WERI-Rb-1 (cell line): ENCODE measurements around the gene GALNT15.

Experiments used
- DNase-seq: peaks from one replicate; pipeline ENCODE4 v3.0.0-alpha.2; 2020
- H3K27ac ChIP-seq: fragments of 250-450 bp; sonication (Bioruptor Pico); 2 replicates; pipeline ENCODE4 v1.5.1; 2020; ENCODE audit warnings: mild to moderate bottlenecking, moderate library complexity
- H3K27me3 ChIP-seq: fragments of 250-450 bp; sonication (Bioruptor Pico); 2 replicates; pipeline ENCODE4 v1.5.1; 2021; ENCODE audit warnings: mild to moderate bottlenecking, low read depth, moderate library complexity; ENCODE audit not compliant: insufficient read depth, severe bottlenecking
- H3K36me3 ChIP-seq: fragments of 250-450 bp; sonication (Bioruptor Pico); 2 replicates; pipeline ENCODE4 v1.5.1; 2020; ENCODE audit warnings: mild to moderate bottlenecking, moderate library complexity
- H3K4me3 ChIP-seq: 2 replicates; pipeline ENCODE4 v1.5.1; 2011; ENCODE audit warnings: low read depth, mild to moderate bottlenecking, control low read depth, low read length
- H3K9me3 ChIP-seq: fragments of 250-450 bp; sonication (Bioruptor Pico); 2 replicates; pipeline ENCODE4 v1.5.1; 2021; ENCODE audit warnings: mild to moderate bottlenecking, moderate library complexity; ENCODE audit not compliant: severe bottlenecking
- TF ChIP-seq, protein P1 (sequence below): IDR thresholded peaks from 2 replicates; pipeline ENCODE4 v1.5.1; 2011; ENCODE audit warnings: low read depth, mild to moderate bottlenecking, control low read depth, inconsistent platforms, low read length

GALNT15 gene

DNA sequence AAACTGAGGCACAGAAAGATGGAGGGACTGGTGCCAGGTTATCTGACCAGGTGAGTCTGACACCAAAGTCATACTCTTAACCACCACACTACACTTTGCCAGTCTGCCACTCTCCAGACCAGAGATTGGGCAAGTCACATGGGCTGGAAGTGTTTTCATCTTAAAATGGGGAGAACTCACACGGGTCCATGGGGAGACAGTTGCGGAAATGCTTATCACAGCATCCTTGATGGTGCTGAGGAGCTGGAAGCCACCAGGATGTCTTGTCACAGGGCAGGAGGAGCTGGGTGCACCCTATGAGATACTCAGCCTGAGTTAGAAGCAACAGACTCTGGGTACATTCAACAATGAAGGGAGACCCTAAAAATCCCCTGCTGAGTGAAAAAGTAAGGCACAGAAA, 4.8 kb downstream of the GALNT15 start:
- TF ChIP-seq, protein P1, sequence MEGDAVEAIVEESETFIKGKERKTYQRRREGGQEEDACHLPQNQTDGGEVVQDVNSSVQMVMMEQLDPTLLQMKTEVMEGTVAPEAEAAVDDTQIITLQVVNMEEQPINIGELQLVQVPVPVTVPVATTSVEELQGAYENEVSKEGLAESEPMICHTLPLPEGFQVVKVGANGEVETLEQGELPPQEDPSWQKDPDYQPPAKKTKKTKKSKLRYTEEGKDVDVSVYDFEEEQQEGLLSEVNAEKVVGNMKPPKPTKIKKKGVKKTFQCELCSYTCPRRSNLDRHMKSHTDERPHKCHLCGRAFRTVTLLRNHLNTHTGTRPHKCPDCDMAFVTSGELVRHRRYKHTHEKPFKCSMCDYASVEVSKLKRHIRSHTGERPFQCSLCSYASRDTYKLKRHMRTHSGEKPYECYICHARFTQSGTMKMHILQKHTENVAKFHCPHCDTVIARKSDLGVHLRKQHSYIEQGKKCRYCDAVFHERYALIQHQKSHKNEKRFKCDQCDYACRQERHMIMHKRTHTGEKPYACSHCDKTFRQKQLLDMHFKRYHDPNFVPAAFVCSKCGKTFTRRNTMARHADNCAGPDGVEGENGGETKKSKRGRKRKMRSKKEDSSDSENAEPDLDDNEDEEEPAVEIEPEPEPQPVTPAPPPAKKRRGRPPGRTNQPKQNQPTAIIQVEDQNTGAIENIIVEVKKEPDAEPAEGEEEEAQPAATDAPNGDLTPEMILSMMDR: no peak
- DNase-seq: no peak

DNA sequence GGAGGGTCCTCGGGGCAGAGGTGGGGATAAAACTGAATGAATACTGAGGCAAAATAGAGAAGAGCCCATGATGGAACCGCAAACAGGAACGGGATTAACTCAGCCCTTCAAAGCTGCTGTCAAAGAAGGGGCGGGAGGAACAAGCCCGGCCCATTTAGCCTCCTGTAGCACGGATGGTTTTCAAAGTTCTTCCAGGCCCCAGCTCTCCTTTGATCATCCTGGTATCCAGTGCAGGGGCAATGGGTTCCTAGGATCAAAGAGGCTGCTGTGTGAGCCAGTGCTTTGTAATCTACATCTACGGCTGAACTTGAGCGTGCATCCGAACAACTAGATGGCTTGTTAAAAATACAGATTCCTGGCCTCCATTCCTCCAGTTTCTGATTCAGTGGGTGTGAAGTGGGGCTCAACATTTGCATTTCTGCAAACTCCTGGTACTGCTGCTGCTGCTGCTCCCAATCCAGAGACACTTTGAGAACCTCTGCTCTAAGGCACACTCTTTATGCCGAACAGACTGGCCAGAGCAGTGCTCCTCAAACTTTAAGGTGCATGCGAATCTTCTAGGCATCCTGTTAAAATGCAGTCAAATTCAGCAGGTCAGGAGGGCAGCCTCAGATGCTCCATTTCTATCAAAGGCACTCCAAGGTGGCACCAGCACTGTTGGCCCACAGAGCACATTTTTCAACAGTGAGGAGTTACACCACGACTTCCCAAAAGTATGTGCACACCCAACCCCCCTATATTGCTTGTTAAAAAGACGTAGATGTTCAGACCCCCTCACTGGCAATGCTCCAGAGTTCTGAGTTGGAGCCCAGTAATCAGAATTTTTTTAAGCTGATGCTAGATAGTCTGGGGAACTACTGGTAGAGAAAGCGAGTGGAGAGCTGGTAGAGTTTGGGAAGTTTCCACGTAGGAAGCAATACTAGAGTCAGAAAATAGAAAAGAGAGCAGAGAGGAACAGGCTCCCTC, 5.6 kb downstream of the GALNT15 start:
- H3K4me3 ChIP-seq: no peak overlapping the region

More for the DNA sequence above, 4.8 kb downstream of the GALNT15 start:
- Histone ChIP-seq H3K9me3 (no peaks in the 10 kb centered on the region), H3K36me3 (no peaks in the 10 kb centered on the region), H3K27ac (no peak overlapping the region), H3K27me3 (no peaks in the 10 kb centered on the region), H3K4me3 (no peak overlapping the region)

DNA sequence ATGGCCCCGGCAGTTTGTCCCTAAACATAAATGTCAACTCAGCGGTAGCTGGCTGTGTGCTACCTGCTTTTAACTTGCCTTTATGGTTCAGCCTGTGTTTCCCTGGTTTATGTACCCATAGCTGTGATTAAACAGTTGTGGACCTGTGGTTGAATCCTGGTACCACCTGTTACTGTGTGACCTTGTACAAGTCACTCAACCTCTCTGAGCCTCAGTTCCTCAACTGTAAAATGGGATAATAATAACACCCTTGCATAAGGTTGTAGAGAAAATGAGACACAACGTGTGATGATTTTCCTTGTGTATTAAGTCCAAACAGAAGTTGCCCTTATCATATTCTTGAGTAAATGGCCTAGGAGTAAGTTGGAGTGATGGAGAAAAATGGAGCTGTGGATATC, 6.3 kb downstream of the GALNT15 start:
- TF ChIP-seq, protein P1: no peak

More for the DNA sequence above, 5.6 kb downstream of the GALNT15 start:
- Histone ChIP-seq H3K9me3 (no peaks in the 10 kb centered on the region), H3K27ac (no peak overlapping the region), H3K27me3 (no peaks in the 10 kb centered on the region), H3K36me3 (no peaks in the 10 kb centered on the region)
- DNase-seq: no peak
- TF ChIP-seq, protein P1: no peak

DNA sequence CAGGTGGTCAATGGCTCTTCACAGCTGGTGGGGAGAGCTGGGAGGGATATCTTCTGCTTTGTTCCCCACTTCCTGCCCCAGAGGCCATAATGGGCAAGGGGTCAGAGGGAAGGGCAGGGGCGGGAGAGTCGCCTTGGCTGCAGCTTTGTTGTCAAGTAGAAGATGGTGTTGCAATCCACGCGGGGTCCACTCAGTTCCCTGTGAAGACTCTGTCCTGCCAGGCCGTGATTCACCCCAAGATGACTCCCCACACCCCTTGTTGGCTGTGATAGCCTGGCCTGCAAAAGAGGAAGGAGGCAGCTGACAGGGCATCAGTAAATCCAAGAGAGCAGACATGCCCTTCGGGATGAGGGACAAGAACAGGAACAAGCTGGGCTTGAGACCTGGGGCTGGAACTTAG, 6.9 kb downstream of the GALNT15 start:
- DNase-seq: no peak
- TF ChIP-seq, protein P1: no peak
- Histone ChIP-seq H3K27ac (no peak overlapping the region), H3K9me3 (no peaks in the 10 kb centered on the region), H3K4me3 (no peak overlapping the region), H3K27me3 (no peaks in the 10 kb centered on the region), H3K36me3 (no peaks in the 10 kb centered on the region)

More for the DNA sequence above, 6.3 kb downstream of the GALNT15 start:
- Histone ChIP-seq H3K36me3 (no peaks in the 10 kb centered on the region), H3K27ac (no peak overlapping the region), H3K4me3 (no peak overlapping the region), H3K9me3 (no peaks in the 10 kb centered on the region), H3K27me3 (no peaks in the 10 kb centered on the region)
- DNase-seq: no peak

DNA sequence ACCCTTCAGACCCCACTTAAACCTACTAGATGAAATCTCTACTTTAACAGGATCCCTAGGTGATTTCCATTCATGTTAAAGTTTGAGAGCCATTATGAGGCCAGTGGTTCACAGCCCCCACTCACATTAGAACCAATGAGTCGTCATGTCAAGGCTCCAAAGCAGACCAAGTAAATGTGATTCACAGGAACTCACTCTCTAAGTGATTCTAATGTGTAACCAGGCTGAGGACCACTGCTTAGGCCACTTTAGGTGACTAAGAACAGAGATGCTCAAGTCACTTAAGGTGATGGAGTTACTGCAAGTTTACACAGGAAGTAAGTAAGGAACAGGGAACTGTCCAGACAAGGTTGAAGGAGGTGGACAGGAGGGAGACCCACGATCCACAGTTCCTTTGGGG, 7.7 kb downstream of the GALNT15 start:
- no peak for DNase-seq
- TF ChIP-seq, protein P1: no peak
- H3K4me3 ChIP-seq: no peak overlapping the region

More for the DNA sequence above, 7.7 kb downstream of the GALNT15 start:
- Histone ChIP-seq H3K27me3 (no peaks in the 10 kb centered on the region), H3K36me3 (no peaks in the 10 kb centered on the region), H3K27ac (no peak overlapping the region), H3K9me3 (no peaks in the 10 kb centered on the region)
